ENCODE results near the gene ZFP62. TPM values are rescaled to one million over a fixed set of nuclear protein-coding genes. Genes with fewer than 3 reads are reported as not detected.
A peak's percentile ranks its signal among the peaks of the same experiment; 100 is the strongest.

The ZFP62 gene
- total RNA-seq, 1 experiment from 2014 or later: 43.1 TPM

DNA sequence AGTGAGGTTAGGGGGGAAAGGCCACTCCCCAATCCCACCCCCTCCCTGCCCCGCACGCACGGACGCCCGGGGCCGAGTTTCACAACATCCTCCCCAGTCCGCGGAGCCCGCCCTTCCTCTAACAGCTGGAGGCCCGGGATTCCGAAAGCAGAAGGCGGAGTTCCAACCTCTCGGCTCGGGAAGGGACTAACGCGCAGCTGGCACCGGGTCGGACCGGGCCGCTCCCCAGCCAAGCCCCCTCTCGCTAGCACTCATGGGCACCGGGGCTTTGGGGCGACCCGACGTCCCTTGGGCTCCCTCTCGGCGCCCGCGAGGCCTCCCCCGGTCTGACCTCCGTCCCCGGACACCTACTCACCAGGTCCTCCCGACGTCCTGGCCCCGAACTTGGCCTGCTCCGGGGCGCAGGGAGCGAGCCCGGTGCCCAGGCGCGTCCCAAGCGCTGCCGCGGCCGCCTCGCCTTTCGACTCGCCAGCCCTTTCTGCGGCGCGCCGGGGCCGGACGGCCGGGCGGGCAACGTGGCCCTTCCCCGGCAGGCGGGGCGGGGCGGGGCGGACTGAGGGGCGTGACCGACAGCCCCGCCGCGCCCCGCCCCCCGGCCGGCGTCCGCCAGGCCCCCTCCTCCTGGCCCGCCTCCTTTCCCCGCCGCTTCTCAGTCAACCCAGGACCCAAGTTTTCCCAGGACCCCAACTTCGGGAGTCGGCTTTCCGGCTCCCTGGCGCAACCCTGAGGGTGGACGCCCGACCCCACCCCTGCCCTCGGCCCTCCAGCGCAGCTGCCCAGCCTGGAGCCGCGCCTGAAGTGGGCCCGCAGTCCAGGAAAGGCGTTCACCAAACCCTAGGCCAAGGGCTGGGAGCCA lies 58.5 kb downstream of the ZFP62 start, which contains the start of gene MGAT1:
TSS of gene MGAT1 (minus strand) at position 482 of the 856 bp plus-strand sequence. CDS start 9,835 bp downstream, outside the sequence.
- Histone ChIP-seq H3K36me3 (peaks cover 8% of the 10 kb centered on the region), H3K27me3 (no peaks in the 10 kb centered on the region), H3K9me3 (replicated peaks) (no peaks in the 10 kb centered on the region), H3K4me3 (peak within 1 kb of the TSS; percentile 98), H3K27ac (peak within 1 kb of the TSS; percentile 95), H3K4me1 (peaks cover 35% of the 10 kb centered on the region)
- peak; percentile 83 to 85 for DNase-seq

DNA sequence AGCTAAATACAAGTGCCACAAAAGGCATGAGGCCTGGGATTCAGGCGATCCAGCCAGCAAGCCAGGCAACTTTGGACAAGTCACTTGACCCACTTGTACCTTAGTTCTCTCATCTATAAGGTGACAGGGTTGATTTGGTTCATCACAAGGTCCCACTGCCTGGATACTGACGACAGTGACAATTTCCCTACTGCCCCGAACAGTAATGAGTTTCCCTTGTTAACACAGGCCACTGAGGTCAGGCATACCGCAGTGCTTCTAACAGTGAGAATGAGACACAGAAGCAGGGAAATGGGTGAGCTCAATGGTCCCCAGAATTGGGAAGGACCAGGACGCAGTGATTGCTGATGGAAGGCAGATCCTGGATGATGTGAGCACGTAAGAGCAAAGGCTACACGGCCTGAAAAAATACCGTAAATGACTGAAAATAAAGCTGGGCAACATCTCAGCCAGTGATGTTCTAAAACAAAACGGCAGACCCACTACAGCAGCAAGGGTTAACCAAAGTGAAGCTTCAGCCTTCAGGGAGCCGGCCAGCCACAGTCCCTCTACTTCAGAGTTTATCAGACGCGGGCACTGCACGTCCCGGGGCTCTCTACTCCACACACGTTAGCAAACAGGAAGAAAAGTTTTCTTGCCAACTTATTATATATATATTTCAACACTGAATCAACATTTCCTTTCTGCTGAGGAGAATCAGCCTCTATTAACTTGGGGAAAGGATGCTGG lies 59.3 kb downstream of the ZFP62 start:
- Histone ChIP-seq H3K4me1 (peaks cover 35% of the 10 kb centered on the region), H3K4me3 (peak overlapping the region; percentile 98), H3K27ac (no peak overlapping the region), H3K9me3 (replicated peaks) (no peaks in the 10 kb centered on the region), H3K27me3 (no peaks in the 10 kb centered on the region), H3K36me3 (peaks cover 8% of the 10 kb centered on the region)
- DNase-seq: no peak

DNA sequence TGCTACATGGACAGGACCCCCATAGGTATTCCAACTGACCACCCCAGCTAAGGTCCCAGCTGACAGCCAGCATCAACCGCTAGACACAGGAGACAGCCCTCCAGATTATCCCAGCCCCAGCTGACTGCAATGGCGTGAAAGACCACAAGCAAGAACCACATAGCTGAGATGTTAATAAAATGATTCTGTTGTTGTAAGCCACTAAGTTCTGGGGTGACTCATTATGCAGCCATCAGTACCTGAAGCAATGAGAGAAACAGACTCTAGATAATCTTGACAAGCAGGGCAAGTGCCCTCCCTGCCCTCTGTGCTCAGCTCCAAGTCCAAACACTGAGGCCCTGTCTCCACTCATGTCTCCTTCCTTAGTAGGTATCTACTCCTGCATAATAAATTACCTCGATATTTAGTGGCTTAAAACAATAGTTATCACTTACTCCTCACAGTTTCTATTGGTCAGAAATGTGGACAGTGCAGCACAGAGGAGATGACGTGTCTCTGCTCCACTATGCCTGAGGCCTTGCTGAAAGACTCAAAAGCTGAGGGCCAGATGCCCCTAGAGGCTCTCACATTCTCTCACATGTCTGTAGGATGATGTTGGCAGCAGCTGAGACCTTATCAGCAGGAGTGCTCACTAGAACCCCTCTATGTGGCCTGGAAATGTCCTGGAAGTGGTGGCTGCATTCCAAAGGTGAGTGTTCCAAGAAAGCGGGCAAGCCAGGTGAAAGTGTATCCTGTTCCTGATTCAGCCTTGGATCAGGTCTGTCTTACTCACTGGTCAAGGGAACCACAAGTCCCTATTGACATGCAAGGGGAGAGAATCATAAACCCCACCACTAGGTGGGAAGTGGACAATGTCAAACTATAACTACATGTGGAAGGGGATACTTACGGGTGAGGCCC lies 60.9 kb downstream of the ZFP62 start:
- Histone ChIP-seq H3K27ac (no peak overlapping the region), H3K4me3 (no peak overlapping the region)
- no peak for DNase-seq

DNA sequence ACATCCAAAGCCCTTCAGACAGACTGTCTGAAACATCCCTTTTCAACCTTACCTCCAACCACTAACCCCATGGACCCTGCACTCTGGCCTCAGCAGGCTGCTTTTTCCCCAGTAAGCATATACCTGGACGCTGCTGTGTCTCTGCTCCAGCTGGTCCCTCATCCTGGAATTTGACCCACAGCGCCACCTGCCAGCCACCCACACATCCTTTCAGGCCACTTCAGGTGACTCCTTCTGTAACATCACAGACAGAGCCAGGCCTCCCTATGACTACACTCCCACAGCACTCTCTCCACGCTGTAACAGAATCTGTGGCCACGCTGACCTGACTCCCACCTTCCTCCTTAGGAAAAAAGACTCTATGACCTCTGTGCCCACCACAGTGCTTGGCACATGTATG lies 61.9 kb downstream of the ZFP62 start:
- peaks cover 38% of the 10 kb centered on the region for H3K4me1 ChIP-seq
- no peaks in the 10 kb centered on the region for H3K27me3 ChIP-seq
- DNase-seq: no peak
- no peak overlapping the region for H3K27ac ChIP-seq
- peaks cover 13% of the 10 kb centered on the region for H3K36me3 ChIP-seq
- no peaks in the 10 kb centered on the region for H3K9me3 ChIP-seq (replicated peaks)
- H3K4me3 ChIP-seq: no peak overlapping the region

More for the DNA sequence above, 60.9 kb downstream of the ZFP62 start:
- Histone ChIP-seq H3K4me1 (peaks cover 38% of the 10 kb centered on the region), H3K9me3 (replicated peaks) (no peaks in the 10 kb centered on the region), H3K36me3 (peaks cover 11% of the 10 kb centered on the region), H3K27me3 (no peaks in the 10 kb centered on the region)

DNA sequence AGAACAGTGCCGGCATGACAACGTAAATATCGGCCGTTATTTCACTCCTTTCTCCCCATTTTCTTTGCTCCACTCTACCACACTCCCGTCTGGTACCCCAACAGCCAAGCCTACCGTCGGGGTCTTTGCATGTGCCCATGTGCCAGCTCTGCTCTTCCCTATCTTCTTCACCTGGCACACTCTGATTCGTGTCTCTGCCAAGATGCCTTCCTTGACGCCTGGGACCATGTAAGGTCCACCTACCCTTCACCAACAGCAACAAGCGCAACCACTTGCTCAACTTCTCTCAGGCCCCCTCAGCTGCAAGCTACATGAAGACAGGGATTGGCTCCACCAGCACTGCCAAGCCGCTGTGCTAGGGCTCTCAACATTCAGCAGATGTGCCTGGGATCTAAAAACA lies 62.9 kb downstream of the ZFP62 start:
- no peak overlapping the region for H3K27ac ChIP-seq

More for the DNA sequence above, 62.9 kb downstream of the ZFP62 start:
- Histone ChIP-seq H3K27me3 (no peaks in the 10 kb centered on the region), H3K4me3 (no peak overlapping the region), H3K9me3 (replicated peaks) (no peaks in the 10 kb centered on the region), H3K36me3 (peaks cover 20% of the 10 kb centered on the region), H3K4me1 (peaks cover 32% of the 10 kb centered on the region)
- DNase-seq: no peak

Other genes with a start within 250 kb of the ZFP62 start
- 0.08 TPM in 1 of 2 replicates, not detected in the other for gene FLT4, start 211.7 kb downstream of the ZFP62 start, total RNA-seq (2014; rRNA removed; shearing (Covaris generic))
- not detected in 2 replicates for gene OR2Y1, start 121.2 kb downstream of the ZFP62 start, total RNA-seq (2014; rRNA removed; shearing (Covaris generic))
- 85.6 and 88.5 TPM in 2 replicates for gene MGAT1, start 58.5 kb downstream of the ZFP62 start, total RNA-seq (2014; rRNA removed; shearing (Covaris generic))
- not detected in 2 replicates for gene BTNL8, start 37.9 kb upstream of the ZFP62 start, total RNA-seq (2014; rRNA removed; shearing (Covaris generic))
- gene BTNL3, start 127.6 kb upstream of the ZFP62 start, total RNA-seq (2014; rRNA removed; shearing (Covaris generic)): not detected in 2 replicates
- gene BTNL9, start 179.0 kb upstream of the ZFP62 start, total RNA-seq (2014; rRNA removed; shearing (Covaris generic)): not detected in 2 replicates